Measurements from ENCODE around the gene RNF150.

RNF150 gene

DNA sequence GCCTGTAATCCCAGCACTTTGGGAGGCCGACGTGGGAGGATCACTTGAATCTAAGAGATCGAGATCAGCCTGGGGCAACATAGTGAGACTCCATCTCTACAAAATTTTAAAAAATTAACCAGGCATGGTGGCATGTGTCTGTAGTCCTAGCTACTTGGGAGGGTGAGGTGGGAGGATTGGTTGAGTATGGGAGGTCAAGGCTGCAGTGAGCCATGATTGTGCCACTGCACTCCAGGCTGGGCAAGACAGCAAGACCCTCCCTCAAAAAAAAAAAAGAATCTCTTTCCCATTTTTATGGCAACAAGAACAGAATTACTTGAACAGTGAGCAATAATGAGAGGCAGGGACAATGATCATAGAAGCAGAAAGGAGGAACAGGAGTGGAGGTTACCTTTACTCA lies 94.8 kb downstream of the RNF150 start:
- no peak overlapping the region for H3K4me3 ChIP-seq (ENCODE audit: control insufficient read depth, low read depth, low read length)
- TF ChIP-seq CTCF (IDR thresholded peaks at IDR 0.05; ENCODE audit: control insufficient read depth, insufficient read depth, low read depth, low read length, missing control alignments), result no peak
- no peak for DNase-seq (ENCODE audit: low read depth)

GRCh38 chr4:141037446-141037845 lies 95.8 kb downstream of the RNF150 start:
- no peak for DNase-seq (ENCODE audit: low read depth)

GRCh38 chr4:141036786-141037185 lies 96.5 kb downstream of the RNF150 start:
- DNase-seq (ENCODE audit: low read depth), result no peak
- TF ChIP-seq CTCF (IDR thresholded peaks at IDR 0.05; ENCODE audit: control insufficient read depth, insufficient read depth, low read depth, low read length, missing control alignments), result no peak
- H3K4me3 ChIP-seq (ENCODE audit: control insufficient read depth, low read depth, low read length), result no peak overlapping the region

More at GRCh38 chr4:141037446-141037845, 95.8 kb downstream of the RNF150 start:
- H3K4me3 ChIP-seq (ENCODE audit: control insufficient read depth, low read depth, low read length), result no peak overlapping the region
- TF ChIP-seq CTCF (IDR thresholded peaks at IDR 0.05; ENCODE audit: control insufficient read depth, insufficient read depth, low read depth, low read length, missing control alignments), result no peak

GRCh38 chr4:141035920-141036319 lies 97.3 kb downstream of the RNF150 start:
- no peak overlapping the region for H3K4me3 ChIP-seq (ENCODE audit: control insufficient read depth, low read depth, low read length)
- no peak for DNase-seq (ENCODE audit: low read depth)
- TF ChIP-seq CTCF (IDR thresholded peaks at IDR 0.05; ENCODE audit: control insufficient read depth, insufficient read depth, low read depth, low read length, missing control alignments), result no peak

GRCh38 chr4:141028024-141028529 lies 105.2 kb downstream of the RNF150 start:
- H3K4me3 ChIP-seq (ENCODE audit: control insufficient read depth, low read depth, low read length), result no peak overlapping the region
- TF ChIP-seq CTCF (IDR thresholded peaks at IDR 0.05; ENCODE audit: control insufficient read depth, insufficient read depth, low read depth, low read length, missing control alignments), result no peak
- peak; percentile 94 for DNase-seq (ENCODE audit: low read depth)

DNA sequence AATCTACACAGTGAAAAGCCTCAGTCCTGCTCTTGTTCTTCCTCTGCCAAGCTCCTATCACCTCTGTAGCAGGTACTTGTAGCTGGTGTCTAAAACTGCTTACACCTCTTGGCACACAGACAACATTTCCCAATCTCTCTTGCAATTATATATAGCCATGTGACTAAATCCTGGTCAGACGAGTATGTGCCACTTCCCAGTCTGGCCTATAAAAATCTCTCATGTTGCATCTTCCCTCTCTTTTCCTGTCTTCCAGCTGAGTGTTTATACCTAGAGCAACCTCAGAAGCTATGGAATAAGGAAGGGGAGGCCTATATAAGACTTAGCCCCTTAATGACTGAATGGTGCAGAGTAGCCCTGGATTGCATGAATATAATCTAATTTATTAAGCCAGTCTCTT lies 105.8 kb downstream of the RNF150 start:
- no peak for DNase-seq (ENCODE audit: low read depth)
- TF ChIP-seq CTCF (IDR thresholded peaks at IDR 0.05; ENCODE audit: control insufficient read depth, insufficient read depth, low read depth, low read length, missing control alignments), result no peak
- H3K4me3 ChIP-seq (ENCODE audit: control insufficient read depth, low read depth, low read length), result no peak overlapping the region

- DNase-seq (ENCODE audit: low read depth), result no peak
These were observed 106.4 kb downstream of the RNF150 start for GRCh38 chr4:141026900-141027299.

More at GRCh38 chr4:141026900-141027299, 106.4 kb downstream of the RNF150 start:
- H3K4me3 ChIP-seq (ENCODE audit: control insufficient read depth, low read depth, low read length), result no peak overlapping the region
- no peak for TF ChIP-seq CTCF (IDR thresholded peaks at IDR 0.05; ENCODE audit: control insufficient read depth, insufficient read depth, low read depth, low read length, missing control alignments)

All from AG09309 (cell line).